ENCODE measurements around the gene CEP112. TPM values are rescaled to one million over a fixed set of nuclear protein-coding genes. Genes with fewer than 3 reads are reported as not detected.
A peak's percentile ranks its signal among the peaks of the same experiment; 100 is the strongest.

Gene CEP112
- total and polyA plus RNA-seq, 9 of the 15 experiments (the other 6 are each of a cell fraction or from before 2014, with no cell fraction given): 0.84 TPM; not detected in 8

GRCh38 chr17:65794572-65794971, 397.4 kb downstream of the CEP112 start:
- H3K36me3 ChIP-seq (ENCODE audit: control insufficient read depth, insufficient read depth, low read length): no peaks in the 10 kb centered on the region
- H3K4me1 ChIP-seq (replicated peaks in 1 of 2; ENCODE audit: control insufficient read depth in 2 of 2, insufficient read depth in 2 of 2, low read length in 2 of 2): no peaks in the 10 kb centered on the region
- POLR2A ChIA-PET: interaction anchor here (1.2 kb wide), 1 partner anchor 119 kb away, joined by 3 read pairs; no protein-coding TSS in a partner anchor
- no peaks in the 10 kb centered on the region for H3K27me3 ChIP-seq (ENCODE audit: control insufficient read depth in 2 of 2, insufficient read depth in 2 of 2, low read length in 2 of 2)
- in situ Hi-C loops (cut with MboI): no loop called here
- H3K27ac ChIP-seq (ENCODE audit: extremely low read depth, low read depth, low read length): no peak overlapping the region
- H3K4me3 ChIP-seq: no peak overlapping the region
- WGBS (ENCODE audit: insufficient coverage, low coverage, missing lambda C conversion rate): 0% methylated on average over 5 of the region's 5 CpGs
- peak; percentile 19 to 45 (median 37) for DNase-seq (ENCODE audit: extremely low read depth in 1 of 4, low spot score in 3 of 4)
- CTCF ChIA-PET (ENCODE audit: low intra/inter-chr PET ratio): no interaction called here
- no peaks in the 10 kb centered on the region for H4K20me1 ChIP-seq (replicated peaks; ENCODE audit: control insufficient read depth, insufficient read depth, low read length)
- H3K4me2 ChIP-seq (ENCODE audit: insufficient read depth, low read length): no peak overlapping the region
- intact Hi-C loops (cut with micrococcal nuclease): loop anchor here (5.0 kb wide), 1 partner anchor 562 kb away; no protein-coding TSS in a partner anchor
- FAIRE-seq: peak; percentile 77
- H2AFZ ChIP-seq (ENCODE audit: low read depth, low read length): no peak overlapping the region
- H3K9me3 ChIP-seq (replicated peaks; ENCODE audit: control insufficient read depth, insufficient read depth, low read depth, low read length): no peaks in the 10 kb centered on the region
- BruUV-seq (replicated peaks): no TSS peak
- no peaks in the 10 kb centered on the region for H3K9me1 ChIP-seq (ENCODE audit: control insufficient read depth, insufficient read depth, low read length)
- ATAC-seq: 0 out of 3 replicates have a peak, but pooled peaks have one; percentile 53
- no peak overlapping the region for H3K9ac ChIP-seq (ENCODE audit: insufficient read depth in 1 of 2, low read depth in 2 of 2, low read length in 2 of 2)
- H3K79me2 ChIP-seq (ENCODE audit: control insufficient read depth, insufficient read depth, low read length): no peaks in the 10 kb centered on the region
- TF ChIP-seq HEY1 (CRISPR knock-in tag; IDR thresholded peaks at IDR 0.05; ENCODE audit: borderline replicate concordance): no peak
- no peak for TF ChIP-seq THRA (IDR thresholded peaks at IDR 0.05)
- no peak for TF ChIP-seq PURB (CRISPR knock-in tag; IDR thresholded peaks at IDR 0.05; ENCODE audit: low read depth)
- peak; percentile 21 to 53 (median 49); a peak in 5 of 6 replicates for TF ChIP-seq CTCF (IDR thresholded peaks at IDR 0.05 in 2 of 3, conservative IDR thresholded peaks at IDR 0.05 in 1 of 3; ENCODE audit: insufficient read depth in 2 of 3, low read depth in 1 of 3, low read length in 3 of 3)
- TF ChIP-seq TBL1XR1 (IDR thresholded peaks at IDR 0.05; ENCODE audit: low read length in 2 of 2): no peak
- TF ChIP-seq NR2C1 (IDR thresholded peaks at IDR 0.05): no peak
- no peak for TF ChIP-seq NR2C1 (tag; IDR thresholded peaks at IDR 0.05)
- no peak for TF ChIP-seq CBX3 (IDR thresholded peaks at IDR 0.05; ENCODE audit: borderline replicate concordance in 1 of 2, low read length in 2 of 2)
- peak; percentile 4; the same call in 1 of the 2 replicates for TF ChIP-seq REST (IDR thresholded peaks at IDR 0.05; ENCODE audit: borderline replicate concordance)
- TF ChIP-seq REST (CRISPR knock-in tag; IDR thresholded peaks at IDR 0.05; ENCODE audit: low read depth): no peak
- TF ChIP-seq RAD21 (CRISPR knock-in tag; conservative IDR thresholded peaks at IDR 0.05 in 1 of 2, IDR thresholded peaks at IDR 0.05 in 1 of 2): peak; percentile 23 to 45; a peak in 3 of 4 replicates
